Parathyroid adenoma (tissue), 2 donors: Measurements from ENCODE around the gene FRMD8.

Experiments
- H2AFZ ChIP-seq: fragments of 300-600 bp; sonication (generic); one replicate; pipeline ENCODE4 v1.7.0; 2017; ENCODE audit warnings: antibody characterized with exemption, mild to moderate bottlenecking
- H3K27ac ChIP-seq: fragments of 300-600 bp; sonication (generic); one replicate; pipeline ENCODE4 v1.7.0; 2017
- H3K27me3 ChIP-seq: fragments of 300-600 bp; sonication (generic); one replicate; pipeline ENCODE4 v1.7.0; 2017; ENCODE audit warnings: low read length; ENCODE audit not compliant: control insufficient read depth, insufficient read depth
- H3K36me3 ChIP-seq: fragments of 300-600 bp; sonication (generic); one replicate; pipeline ENCODE4 v1.7.0; 2017; ENCODE audit warnings: low read length; ENCODE audit not compliant: control insufficient read depth, insufficient read depth
- H3K4me1 ChIP-seq: fragments of 300-600 bp; sonication (generic); one replicate; pipeline ENCODE4 v1.7.0; 2017; ENCODE audit warnings: control low read depth
- H3K4me2 ChIP-seq: fragments of 300-600 bp; sonication (generic); one replicate; pipeline ENCODE4 v1.7.0; 2017; ENCODE audit warnings: low read length
- H3K4me3 ChIP-seq: fragments of 300-600 bp; sonication (generic); one replicate; pipeline ENCODE4 v1.7.0; 2017; ENCODE audit warnings: low read depth, low read length
- H3K79me2 ChIP-seq: fragments of 300-600 bp; sonication (generic); one replicate; pipeline ENCODE4 v1.7.0; 2017; ENCODE audit warnings: control low read depth
- H3K9ac ChIP-seq: fragments of 300-600 bp; sonication (generic); one replicate; pipeline ENCODE4 v1.7.0; 2017; ENCODE audit warnings: mild to moderate bottlenecking
- H3K9me3 ChIP-seq: fragments of 300-600 bp; sonication (generic); one replicate; pipeline ENCODE4 v1.7.0; 2017; ENCODE audit warnings: low read length; ENCODE audit not compliant: control insufficient read depth
- CTCF ChIP-seq: fragments of 300-600 bp; sonication (generic); IDR thresholded peaks from one replicate; pipeline ENCODE4 v1.7.0; 2017; ENCODE audit warnings: antibody characterized with exemption, mild to moderate bottlenecking
- donor health status: primary hyperparathyroidism.

Gene FRMD8

GRCh38 chr11:65454311-65454695 is 67.9 kb downstream of the FRMD8 start:
- Histone ChIP-seq H3K27ac (no peak overlapping the region), H3K4me1 (no peaks in the 10 kb centered on the region), H3K4me3 (no peak overlapping the region), H3K9ac (no peak overlapping the region), H3K4me2 (no peak overlapping the region), H3K27me3 (no peaks in the 10 kb centered on the region), H3K9me3 (no peaks in the 10 kb centered on the region), H2AFZ (peak overlapping the region; percentile 84), H3K36me3 (no peaks in the 10 kb centered on the region), H3K79me2 (no peaks in the 10 kb centered on the region)
- no peak for TF ChIP-seq CTCF

- Histone ChIP-seq H3K4me2 (peak overlapping the region; percentile 67), H2AFZ (peak overlapping the region; percentile 84), H3K27me3 (no peaks in the 10 kb centered on the region), H3K27ac (peak overlapping the region; percentile 62), H3K36me3 (no peaks in the 10 kb centered on the region), H3K9me3 (no peaks in the 10 kb centered on the region), H3K4me1 (no peaks in the 10 kb centered on the region), H3K4me3 (peak overlapping the region; percentile 44), H3K9ac (no peak overlapping the region), H3K79me2 (no peaks in the 10 kb centered on the region)
- TF ChIP-seq CTCF, result no peak
Observed at GRCh38 chr11:65454696-65455456, 68.4 kb downstream of the FRMD8 start.

GRCh38 chr11:65456418-65456817 is 70.0 kb downstream of the FRMD8 start:
- Histone ChIP-seq H3K4me2 (no peak overlapping the region), H2AFZ (no peak overlapping the region), H3K4me3 (no peak overlapping the region), H3K9ac (no peak overlapping the region), H3K4me1 (no peaks in the 10 kb centered on the region), H3K27ac (no peak overlapping the region), H3K9me3 (no peaks in the 10 kb centered on the region), H3K36me3 (no peaks in the 10 kb centered on the region), H3K79me2 (peaks cover 4% of the 10 kb centered on the region), H3K27me3 (no peaks in the 10 kb centered on the region)
- TF ChIP-seq CTCF, result no peak

- no peaks in the 10 kb centered on the region for H3K4me1 ChIP-seq
- H2AFZ ChIP-seq, result no peak overlapping the region
- TF ChIP-seq CTCF, result no peak
- no peak overlapping the region for H3K4me3 ChIP-seq
- H3K79me2 ChIP-seq, result peaks cover 4% of the 10 kb centered on the region
- H3K27ac ChIP-seq, result no peak overlapping the region
- H3K4me2 ChIP-seq, result no peak overlapping the region
- H3K27me3 ChIP-seq, result no peaks in the 10 kb centered on the region
- no peaks in the 10 kb centered on the region for H3K9me3 ChIP-seq
- H3K36me3 ChIP-seq, result no peaks in the 10 kb centered on the region
- H3K9ac ChIP-seq, result no peak overlapping the region
Observed at GRCh38 chr11:65459552-65459951, 73.1 kb downstream of the FRMD8 start.
